Liver (tissue), 3 donors: ENCODE results near the gene S100A12.

Source experiments
- EGR1 ChIP-seq, 2 donors: IDR thresholded peaks; 2 replicates each; pipeline ENCODE4 v1.6.1; 2016 to 2018; ENCODE audit warnings: antibody characterized with exemption in 2 of 2, low read depth in 2 of 2
- FOXA2 ChIP-seq: IDR thresholded peaks from 2 replicates; pipeline ENCODE4 v1.6.1; 2016; ENCODE audit warnings: antibody characterized with exemption
- JUND ChIP-seq, 2 donors: IDR thresholded peaks; 2 replicates each; pipeline ENCODE4 v1.6.1; 2016; ENCODE audit warnings: antibody characterized with exemption in 2 of 2
- RAD21 ChIP-seq, 2 donors: IDR thresholded peaks; 2 replicates each; pipeline ENCODE4 v1.6.1; 2016; ENCODE audit warnings: antibody characterized with exemption in 2 of 2, mild to moderate bottlenecking in 2 of 2
- SP1 ChIP-seq: IDR thresholded peaks from 2 replicates; pipeline ENCODE4 v1.6.1; 2018; ENCODE audit warnings: antibody characterized with exemption, mild to moderate bottlenecking
- TAF1 ChIP-seq: conservative IDR thresholded peaks from 2 replicates; pipeline ENCODE4 v1.6.1; 2016; ENCODE audit warnings: antibody characterized with exemption, mild to moderate bottlenecking
- YY1 ChIP-seq: IDR thresholded peaks from 2 replicates; pipeline ENCODE4 v1.6.1; 2016; ENCODE audit warnings: antibody characterized with exemption, mild to moderate bottlenecking
- TF ChIP-seq, protein P1 (sequence below): fragments of 150-350 bp; IDR thresholded peaks from 2 replicates; pipeline ENCODE4 v1.5.1; 2017; ENCODE audit warnings: improper control_type of control experiment, low read depth, low read length; ENCODE audit not compliant: missing input control
- TF ChIP-seq, protein P2 (sequence below): IDR thresholded peaks from 2 replicates; pipeline ENCODE4 v1.6.1; 2016; ENCODE audit warnings: antibody characterized with exemption
- TF ChIP-seq, protein P3 (sequence below): IDR thresholded peaks from 2 replicates; pipeline ENCODE4 v1.6.1; 2016; ENCODE audit warnings: antibody characterized with exemption
- TF ChIP-seq, protein P4 (sequence below): IDR thresholded peaks from 2 replicates; pipeline ENCODE4 v1.6.1; 2016; ENCODE audit warnings: antibody characterized with exemption
- TF ChIP-seq, protein P5 (sequence below): IDR thresholded peaks from 2 replicates; pipeline ENCODE4 v1.6.1; 2016; ENCODE audit warnings: antibody characterized with exemption, mild to moderate bottlenecking
- donor health status: healthy.
- donor health status: healthy.

DNA sequence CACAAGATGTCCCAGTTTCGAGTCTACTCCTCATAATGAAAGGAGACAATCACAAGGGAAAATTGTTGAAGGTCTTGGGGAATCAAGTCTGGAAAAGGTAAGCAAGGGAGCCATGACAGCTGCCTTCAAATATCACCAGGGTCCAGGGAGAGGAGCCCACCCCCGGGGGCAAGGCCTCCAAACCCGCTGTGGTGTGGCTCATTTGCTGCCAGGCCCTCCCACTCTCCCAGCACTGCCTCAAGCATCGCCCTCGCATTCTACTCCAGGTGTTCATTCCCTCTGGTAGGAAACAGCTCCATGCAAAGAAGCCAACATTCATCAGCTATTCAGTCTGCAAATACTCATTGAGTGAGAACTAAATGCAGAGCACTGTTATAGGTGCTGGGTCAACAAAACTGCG lies 9.2 kb downstream of the S100A12 start:
- TF ChIP-seq RAD21 (IDR thresholded peaks at IDR 0.05) (no peak), SP1 (no peak), TAF1 (no peak), EGR1 (IDR thresholded peaks at IDR 0.05; ENCODE audit: low read depth in 2 of 2) (no peak), YY1 (no peak), JUND (IDR thresholded peaks at IDR 0.05) (no peak), FOXA2 (no peak)
- TF ChIP-seq, protein P1, sequence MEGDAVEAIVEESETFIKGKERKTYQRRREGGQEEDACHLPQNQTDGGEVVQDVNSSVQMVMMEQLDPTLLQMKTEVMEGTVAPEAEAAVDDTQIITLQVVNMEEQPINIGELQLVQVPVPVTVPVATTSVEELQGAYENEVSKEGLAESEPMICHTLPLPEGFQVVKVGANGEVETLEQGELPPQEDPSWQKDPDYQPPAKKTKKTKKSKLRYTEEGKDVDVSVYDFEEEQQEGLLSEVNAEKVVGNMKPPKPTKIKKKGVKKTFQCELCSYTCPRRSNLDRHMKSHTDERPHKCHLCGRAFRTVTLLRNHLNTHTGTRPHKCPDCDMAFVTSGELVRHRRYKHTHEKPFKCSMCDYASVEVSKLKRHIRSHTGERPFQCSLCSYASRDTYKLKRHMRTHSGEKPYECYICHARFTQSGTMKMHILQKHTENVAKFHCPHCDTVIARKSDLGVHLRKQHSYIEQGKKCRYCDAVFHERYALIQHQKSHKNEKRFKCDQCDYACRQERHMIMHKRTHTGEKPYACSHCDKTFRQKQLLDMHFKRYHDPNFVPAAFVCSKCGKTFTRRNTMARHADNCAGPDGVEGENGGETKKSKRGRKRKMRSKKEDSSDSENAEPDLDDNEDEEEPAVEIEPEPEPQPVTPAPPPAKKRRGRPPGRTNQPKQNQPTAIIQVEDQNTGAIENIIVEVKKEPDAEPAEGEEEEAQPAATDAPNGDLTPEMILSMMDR = no peak
- TF ChIP-seq, protein P2, sequence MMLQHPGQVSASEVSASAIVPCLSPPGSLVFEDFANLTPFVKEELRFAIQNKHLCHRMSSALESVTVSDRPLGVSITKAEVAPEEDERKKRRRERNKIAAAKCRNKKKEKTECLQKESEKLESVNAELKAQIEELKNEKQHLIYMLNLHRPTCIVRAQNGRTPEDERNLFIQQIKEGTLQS = no peak
- TF ChIP-seq, protein P3, sequence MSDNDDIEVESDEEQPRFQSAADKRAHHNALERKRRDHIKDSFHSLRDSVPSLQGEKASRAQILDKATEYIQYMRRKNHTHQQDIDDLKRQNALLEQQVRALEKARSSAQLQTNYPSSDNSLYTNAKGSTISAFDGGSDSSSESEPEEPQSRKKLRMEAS = no peak
- TF ChIP-seq, protein P4, sequence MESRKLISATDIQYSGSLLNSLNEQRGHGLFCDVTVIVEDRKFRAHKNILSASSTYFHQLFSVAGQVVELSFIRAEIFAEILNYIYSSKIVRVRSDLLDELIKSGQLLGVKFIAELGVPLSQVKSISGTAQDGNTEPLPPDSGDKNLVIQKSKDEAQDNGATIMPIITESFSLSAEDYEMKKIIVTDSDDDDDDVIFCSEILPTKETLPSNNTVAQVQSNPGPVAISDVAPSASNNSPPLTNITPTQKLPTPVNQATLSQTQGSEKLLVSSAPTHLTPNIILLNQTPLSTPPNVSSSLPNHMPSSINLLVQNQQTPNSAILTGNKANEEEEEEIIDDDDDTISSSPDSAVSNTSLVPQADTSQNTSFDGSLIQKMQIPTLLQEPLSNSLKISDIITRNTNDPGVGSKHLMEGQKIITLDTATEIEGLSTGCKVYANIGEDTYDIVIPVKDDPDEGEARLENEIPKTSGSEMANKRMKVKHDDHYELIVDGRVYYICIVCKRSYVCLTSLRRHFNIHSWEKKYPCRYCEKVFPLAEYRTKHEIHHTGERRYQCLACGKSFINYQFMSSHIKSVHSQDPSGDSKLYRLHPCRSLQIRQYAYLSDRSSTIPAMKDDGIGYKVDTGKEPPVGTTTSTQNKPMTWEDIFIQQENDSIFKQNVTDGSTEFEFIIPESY = no peak
- TF ChIP-seq, protein P5, sequence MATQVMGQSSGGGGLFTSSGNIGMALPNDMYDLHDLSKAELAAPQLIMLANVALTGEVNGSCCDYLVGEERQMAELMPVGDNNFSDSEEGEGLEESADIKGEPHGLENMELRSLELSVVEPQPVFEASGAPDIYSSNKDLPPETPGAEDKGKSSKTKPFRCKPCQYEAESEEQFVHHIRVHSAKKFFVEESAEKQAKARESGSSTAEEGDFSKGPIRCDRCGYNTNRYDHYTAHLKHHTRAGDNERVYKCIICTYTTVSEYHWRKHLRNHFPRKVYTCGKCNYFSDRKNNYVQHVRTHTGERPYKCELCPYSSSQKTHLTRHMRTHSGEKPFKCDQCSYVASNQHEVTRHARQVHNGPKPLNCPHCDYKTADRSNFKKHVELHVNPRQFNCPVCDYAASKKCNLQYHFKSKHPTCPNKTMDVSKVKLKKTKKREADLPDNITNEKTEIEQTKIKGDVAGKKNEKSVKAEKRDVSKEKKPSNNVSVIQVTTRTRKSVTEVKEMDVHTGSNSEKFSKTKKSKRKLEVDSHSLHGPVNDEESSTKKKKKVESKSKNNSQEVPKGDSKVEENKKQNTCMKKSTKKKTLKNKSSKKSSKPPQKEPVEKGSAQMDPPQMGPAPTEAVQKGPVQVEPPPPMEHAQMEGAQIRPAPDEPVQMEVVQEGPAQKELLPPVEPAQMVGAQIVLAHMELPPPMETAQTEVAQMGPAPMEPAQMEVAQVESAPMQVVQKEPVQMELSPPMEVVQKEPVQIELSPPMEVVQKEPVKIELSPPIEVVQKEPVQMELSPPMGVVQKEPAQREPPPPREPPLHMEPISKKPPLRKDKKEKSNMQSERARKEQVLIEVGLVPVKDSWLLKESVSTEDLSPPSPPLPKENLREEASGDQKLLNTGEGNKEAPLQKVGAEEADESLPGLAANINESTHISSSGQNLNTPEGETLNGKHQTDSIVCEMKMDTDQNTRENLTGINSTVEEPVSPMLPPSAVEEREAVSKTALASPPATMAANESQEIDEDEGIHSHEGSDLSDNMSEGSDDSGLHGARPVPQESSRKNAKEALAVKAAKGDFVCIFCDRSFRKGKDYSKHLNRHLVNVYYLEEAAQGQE = no peak
